Progenitor cell of endocrine pancreas (in vitro differentiated cells): ENCODE data around the gene LMOD3. TPM values are rescaled to one million over a fixed set of nuclear protein-coding genes. Genes with fewer than 3 reads are reported as not detected.

Source experiments
- DNase-seq: peaks from one replicate; pipeline ENCODE4 v3.0.0; 2021; ENCODE audit warnings: low spot score; ENCODE audit not compliant: unreplicated experiment
- H3K27ac Mint-ChIP-seq: 2 replicates; pipeline ENCODE4 v1.8.0; 2021; ENCODE audit warnings: mild to moderate bottlenecking, moderate library complexity, mixed read lengths
- H3K27me3 Mint-ChIP-seq: 2 replicates; pipeline ENCODE4 v1.8.0; 2021; ENCODE audit warnings: mixed read lengths
- H3K36me3 Mint-ChIP-seq: 2 replicates; pipeline ENCODE4 v1.8.0; 2022; ENCODE audit warnings: mixed read lengths; ENCODE audit not compliant: insufficient read depth
- H3K4me1 Mint-ChIP-seq: 2 replicates; pipeline ENCODE4 v1.8.0; 2021; ENCODE audit warnings: low read depth, mixed read lengths
- H3K4me3 Mint-ChIP-seq: 2 replicates; pipeline ENCODE4 v1.8.0; 2021; ENCODE audit warnings: low read depth, mild to moderate bottlenecking, moderate library complexity, mixed read lengths
- H3K9me3 Mint-ChIP-seq: 2 replicates; pipeline ENCODE4 v1.8.0; 2021; ENCODE audit warnings: low read depth, mixed read lengths
- total RNA-seq: library from RNA; stranded (reverse); gene quantifications from 2 replicates; pipeline ENCODE4 v1.2.1, GENCODE V29; 2021
- TF ChIP-seq, protein P1 (sequence below): fragments of 200-600 bp; sonication (generic); IDR thresholded peaks from one replicate; pipeline ENCODE4 v1.5.0; 2021; ENCODE audit warnings: antibody characterized with exemption, mild to moderate bottlenecking; ENCODE audit not compliant: unreplicated experiment

The LMOD3 gene
- total RNA-seq, 1 donor from 2014 or later, result not detected

DNA sequence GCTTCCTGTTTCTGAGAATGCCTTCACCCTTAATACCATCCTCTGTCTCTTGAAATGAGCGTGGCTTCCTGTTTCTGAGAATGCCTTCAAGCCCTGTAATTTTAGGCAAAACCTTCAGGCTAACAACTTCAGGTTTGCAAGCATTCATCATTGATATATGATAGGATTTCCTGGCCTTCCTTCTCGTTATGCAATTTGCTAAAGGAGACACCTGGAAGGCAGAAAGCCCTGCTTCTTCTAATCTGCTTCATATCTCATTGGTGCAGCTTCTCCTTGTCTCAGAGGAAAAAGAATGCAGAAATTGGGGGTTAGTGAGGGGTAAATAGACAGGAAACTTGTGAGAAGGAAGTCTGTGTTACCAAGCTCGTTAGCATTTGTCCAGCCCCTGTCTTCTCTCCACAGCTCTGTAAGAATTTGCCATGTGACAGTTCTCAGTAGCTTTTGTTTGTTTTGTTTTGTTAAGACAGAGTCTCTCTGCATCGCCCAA, 30.3 kb downstream of the LMOD3 start:
- DNase-seq, result no peak
- Mint-ChIP-seq H3K4me1 (peaks cover 9% of the 10 kb centered on the region), H3K27ac (no peak overlapping the region)

DNA sequence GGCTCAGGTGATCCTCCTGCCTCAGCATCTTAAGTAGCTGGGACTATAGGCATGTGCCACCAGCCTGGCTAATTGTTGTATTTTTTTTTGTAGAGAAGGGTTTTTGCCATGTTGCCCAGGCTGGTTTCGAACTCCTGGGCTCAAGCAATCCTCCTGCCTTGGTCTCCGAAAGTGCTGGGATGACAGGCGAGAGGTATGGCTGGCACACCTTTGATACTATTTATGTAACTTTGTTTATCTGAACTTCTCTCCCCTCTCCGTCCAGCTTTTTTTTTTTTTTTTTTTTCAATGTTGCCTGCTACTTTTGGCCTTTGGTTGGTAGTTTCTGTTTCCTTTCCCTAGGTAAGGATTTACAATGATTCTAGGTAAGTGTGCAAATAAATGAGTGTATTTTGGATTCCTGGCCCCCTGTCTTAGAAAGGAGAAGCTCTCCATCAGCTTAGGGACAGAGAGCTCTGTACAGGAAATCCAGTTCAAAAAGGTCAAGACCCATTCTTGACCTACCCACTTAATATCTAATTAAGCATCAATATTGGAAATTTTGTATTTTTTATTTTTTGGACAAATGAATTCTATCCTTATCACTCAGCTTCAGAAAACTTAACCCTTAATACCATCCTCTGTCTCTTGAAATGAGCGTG, 30.9 kb downstream of the LMOD3 start:
- no peaks in the 10 kb centered on the region for H3K27me3 Mint-ChIP-seq
- TF ChIP-seq, protein P1, sequence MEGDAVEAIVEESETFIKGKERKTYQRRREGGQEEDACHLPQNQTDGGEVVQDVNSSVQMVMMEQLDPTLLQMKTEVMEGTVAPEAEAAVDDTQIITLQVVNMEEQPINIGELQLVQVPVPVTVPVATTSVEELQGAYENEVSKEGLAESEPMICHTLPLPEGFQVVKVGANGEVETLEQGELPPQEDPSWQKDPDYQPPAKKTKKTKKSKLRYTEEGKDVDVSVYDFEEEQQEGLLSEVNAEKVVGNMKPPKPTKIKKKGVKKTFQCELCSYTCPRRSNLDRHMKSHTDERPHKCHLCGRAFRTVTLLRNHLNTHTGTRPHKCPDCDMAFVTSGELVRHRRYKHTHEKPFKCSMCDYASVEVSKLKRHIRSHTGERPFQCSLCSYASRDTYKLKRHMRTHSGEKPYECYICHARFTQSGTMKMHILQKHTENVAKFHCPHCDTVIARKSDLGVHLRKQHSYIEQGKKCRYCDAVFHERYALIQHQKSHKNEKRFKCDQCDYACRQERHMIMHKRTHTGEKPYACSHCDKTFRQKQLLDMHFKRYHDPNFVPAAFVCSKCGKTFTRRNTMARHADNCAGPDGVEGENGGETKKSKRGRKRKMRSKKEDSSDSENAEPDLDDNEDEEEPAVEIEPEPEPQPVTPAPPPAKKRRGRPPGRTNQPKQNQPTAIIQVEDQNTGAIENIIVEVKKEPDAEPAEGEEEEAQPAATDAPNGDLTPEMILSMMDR, result no peak
- H3K4me3 Mint-ChIP-seq, result no peak overlapping the region
- DNase-seq, result no peak
- H3K9me3 Mint-ChIP-seq, result no peaks in the 10 kb centered on the region
- peaks cover 2% of the 10 kb centered on the region for H3K36me3 Mint-ChIP-seq
- no peak overlapping the region for H3K27ac Mint-ChIP-seq
- peaks cover 9% of the 10 kb centered on the region for H3K4me1 Mint-ChIP-seq

More for the DNA sequence above, 30.3 kb downstream of the LMOD3 start:
- TF ChIP-seq, protein P1, result no peak
- H3K36me3 Mint-ChIP-seq, result peaks cover 2% of the 10 kb centered on the region
- H3K9me3 Mint-ChIP-seq, result no peaks in the 10 kb centered on the region
- no peak overlapping the region for H3K4me3 Mint-ChIP-seq
- no peaks in the 10 kb centered on the region for H3K27me3 Mint-ChIP-seq

DNA sequence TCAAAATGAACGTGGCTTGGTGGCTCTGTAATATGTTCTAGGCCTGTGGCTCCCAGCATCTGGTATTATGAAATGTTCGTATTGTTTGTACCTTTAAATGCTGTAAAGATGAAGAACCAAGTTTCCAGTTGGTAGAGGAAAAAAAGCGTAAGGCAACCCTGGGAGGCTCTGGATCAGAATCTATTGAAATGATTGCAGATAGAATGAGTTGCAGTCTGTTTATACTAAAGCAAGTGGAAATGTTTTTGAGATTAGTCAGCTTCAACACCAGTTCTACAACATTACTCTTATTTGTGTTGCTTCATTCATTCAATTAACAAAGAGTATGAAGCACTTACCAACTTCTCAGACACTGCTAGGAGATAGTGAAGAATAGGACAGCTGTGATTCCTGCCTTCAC, 32.4 kb downstream of the LMOD3 start:
- no peak for DNase-seq
- Mint-ChIP-seq H3K4me1 (peaks cover 17% of the 10 kb centered on the region), H3K27me3 (no peaks in the 10 kb centered on the region), H3K27ac (no peak overlapping the region), H3K36me3 (peaks cover 2% of the 10 kb centered on the region), H3K9me3 (no peaks in the 10 kb centered on the region), H3K4me3 (no peak overlapping the region)
- TF ChIP-seq, protein P1, result no peak

DNA sequence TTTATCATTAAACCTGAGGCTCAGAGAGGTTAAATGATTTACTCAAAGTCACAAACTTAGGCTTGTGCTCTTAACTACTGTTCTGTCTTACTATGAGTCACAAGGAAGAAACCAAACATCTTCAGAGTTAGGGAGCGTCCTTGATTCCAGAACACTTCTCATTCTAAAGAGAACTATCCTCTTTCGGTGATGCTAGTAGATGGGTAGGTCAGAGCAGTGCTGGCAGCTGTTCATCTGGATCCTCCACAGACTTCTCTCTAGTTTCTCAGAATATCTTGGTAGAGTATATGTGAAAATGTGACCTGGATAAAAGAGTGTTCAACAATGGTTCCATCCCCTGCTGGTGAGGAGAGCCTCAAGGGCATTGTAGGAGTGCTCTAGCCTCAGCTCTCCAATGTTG, 34.3 kb downstream of the LMOD3 start:
- H3K4me3 Mint-ChIP-seq, result no peak overlapping the region
- no peaks in the 10 kb centered on the region for H3K9me3 Mint-ChIP-seq
- TF ChIP-seq, protein P1, result no peak
- DNase-seq, result no peak
- no peak overlapping the region for H3K27ac Mint-ChIP-seq
- no peaks in the 10 kb centered on the region for H3K27me3 Mint-ChIP-seq
- H3K4me1 Mint-ChIP-seq, result peaks cover 26% of the 10 kb centered on the region
- peaks cover 2% of the 10 kb centered on the region for H3K36me3 Mint-ChIP-seq

DNA sequence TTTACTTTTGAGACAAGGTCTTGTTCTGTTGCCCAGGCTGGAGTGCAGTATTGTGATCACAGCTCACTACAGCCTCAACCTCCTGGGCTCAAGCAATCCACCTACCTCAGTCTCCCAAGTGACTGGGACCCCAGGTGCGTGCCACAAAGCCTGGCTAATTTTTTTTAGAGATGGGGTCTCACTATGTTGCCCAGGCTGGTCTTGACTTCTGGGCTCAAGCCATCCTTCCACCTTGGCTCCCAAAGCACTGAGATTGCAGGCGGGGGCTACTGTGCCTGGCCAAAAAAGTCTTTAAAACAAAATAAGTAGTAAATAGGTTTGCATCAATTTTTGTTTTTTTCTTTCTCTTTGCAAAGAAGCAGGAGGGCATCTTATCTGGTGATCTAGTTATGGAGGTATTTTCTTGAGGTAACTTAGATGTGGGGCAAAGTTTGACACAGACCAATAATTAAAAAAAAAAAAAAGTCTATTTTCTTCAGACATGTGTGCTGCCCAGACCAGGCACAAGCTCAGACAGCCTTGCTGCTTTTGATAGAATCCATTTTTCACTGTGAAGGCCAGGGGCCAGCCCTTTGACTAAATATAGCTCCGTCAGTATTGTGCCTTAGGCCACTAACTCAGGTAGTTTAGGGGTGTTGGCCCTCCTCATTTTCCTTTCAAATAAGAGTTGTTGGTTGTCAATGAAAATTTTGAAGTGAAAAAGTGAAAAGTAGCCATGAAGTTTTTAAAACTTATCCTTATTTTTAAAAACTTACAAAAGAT, 35.2 kb downstream of the LMOD3 start:
- TF ChIP-seq, protein P1, result no peak
- Mint-ChIP-seq H3K27me3 (no peaks in the 10 kb centered on the region), H3K4me1 (peaks cover 28% of the 10 kb centered on the region), H3K36me3 (peaks cover 2% of the 10 kb centered on the region), H3K4me3 (no peak overlapping the region), H3K9me3 (no peaks in the 10 kb centered on the region), H3K27ac (no peak overlapping the region)
- DNase-seq, result no peak
